K562 (cell line): ENCODE data around the gene APBA2. TPM values are rescaled to one million over a fixed set of nuclear protein-coding genes. Genes with fewer than 3 reads are reported as not detected.

Experiments
- ATAC-seq: fragments of 200-7000 bp; cut with Tn5 transposase; 3 replicates; pipeline ENCODE4 v1.9.1; 2020; ENCODE audit warnings: moderate library complexity
- BruUV-seq: library from RNA; stranded (reverse); fragments of 400-500 nt; replicated peaks from 2 replicates; lab custom pipeline; 2021; lab: Mats Ljungman, UMichigan
- CTCF ChIA-PET: fragments of 300-600 bp; formaldehyde crosslinking; extraction: SDS; loops from one replicate; lab custom pipeline; 2021; ENCODE audit warnings: low intra/inter-chr PET ratio; lab: Yijun Ruan, JAX
- POLR2A ChIA-PET: fragments of 300-600, 350-650 bp; sonication (Branson Sonifier 250); formaldehyde crosslinking; extraction: SDS; loops from one replicate; lab custom pipeline; 2021; ENCODE audit warnings: antibody characterized with exemption, inconsistent platforms; lab: Yijun Ruan, JAX
- DNase-seq, 4 experiments: peaks; one replicate each; pipeline versions ENCODE4 v3.0.0 to v3.0.0-alpha.2; 2011 to 2018; ENCODE audit warnings: low spot score in 3 of 4, mixed read lengths in 3 of 4; ENCODE audit errors: extremely low read depth in 1 of 4
- FAIRE-seq: peaks from 2 replicates; lab custom pipeline; 2011; peaks lifted over from hg19 to GRCh38; lab: Jason Lieb, UNC
- H2AFZ ChIP-seq: 2 replicates; pipeline ENCODE4 v1.6.0; 2011; ENCODE audit warnings: low read depth, low read length, control low read depth, inconsistent platforms
- H3K27ac ChIP-seq: fragments of 200-600 bp; 3 replicates; pipeline ENCODE4 v1.8.0; 2011; ENCODE audit warnings: low read depth, mild to moderate bottlenecking, control low read depth, inconsistent platforms, low read length, moderate library complexity, mixed read lengths; ENCODE audit errors: extremely low read depth
- H3K27me3 ChIP-seq, 2 experiments: fragments of 300-600 bp in 1 of 2; 2 replicates in 1 of 2; 3 replicates in 1 of 2; pipeline versions ENCODE4 v1.6.0 to v1.8.0; 2011; ENCODE audit warnings: inconsistent platforms in 2 of 2, low read length in 2 of 2, mild to moderate bottlenecking in 1 of 2, mixed read lengths in 1 of 2, moderate library complexity in 1 of 2; ENCODE audit not compliant: control insufficient read depth in 2 of 2, insufficient read depth in 2 of 2
- H3K36me3 ChIP-seq: fragments of 300-600 bp; 3 replicates; pipeline ENCODE4 v1.8.0; 2011; ENCODE audit warnings: mild to moderate bottlenecking, low read length, inconsistent platforms; ENCODE audit not compliant: control insufficient read depth, insufficient read depth
- H3K4me1 ChIP-seq, 2 experiments: fragments of 200-600 bp in 1 of 2; replicated peaks in 1 of 2; 2 replicates in 1 of 2; 3 replicates in 1 of 2; pipeline versions ENCODE4 v1.5.1 to v1.8.0; 2011; ENCODE audit warnings: inconsistent platforms in 2 of 2, low read length in 2 of 2, mild to moderate bottlenecking in 1 of 2, mixed read lengths in 1 of 2, moderate library complexity in 1 of 2; ENCODE audit not compliant: control insufficient read depth in 2 of 2, insufficient read depth in 2 of 2
- H3K4me2 ChIP-seq: 2 replicates; pipeline ENCODE4 v1.6.1; 2011; ENCODE audit warnings: low read length, control low read depth, inconsistent platforms, mixed read lengths; ENCODE audit not compliant: insufficient read depth
- H3K4me3 ChIP-seq: fragments of 200-600 bp; sonication (generic), shearing (Covaris generic); 2 replicates; pipeline ENCODE4 v1.5.1; 2016; ENCODE audit warnings: control low read depth, inconsistent platforms
- H3K79me2 ChIP-seq: fragments of 200-600 bp; 3 replicates; pipeline ENCODE4 v1.8.0; 2011; ENCODE audit warnings: low read length, inconsistent platforms; ENCODE audit not compliant: control insufficient read depth, insufficient read depth
- H3K9ac ChIP-seq, 2 experiments: 2 replicates each; pipeline versions ENCODE4 v1.6.0 to v1.6.1; 2011; ENCODE audit warnings: low read depth in 2 of 2, low read length in 2 of 2, control low read depth in 1 of 2, inconsistent platforms in 1 of 2, mild to moderate bottlenecking in 1 of 2, mixed read lengths in 1 of 2; ENCODE audit not compliant: insufficient read depth in 1 of 2
- H3K9me1 ChIP-seq: one replicate; pipeline ENCODE4 v1.6.0; 2011; ENCODE audit warnings: inconsistent platforms, mild to moderate bottlenecking, low read length, moderate library complexity; ENCODE audit not compliant: control insufficient read depth, insufficient read depth
- H3K9me3 ChIP-seq: replicated peaks from 2 replicates; pipeline ENCODE4 v1.5.1; 2011; ENCODE audit warnings: low read depth, low read length, inconsistent platforms; ENCODE audit not compliant: control insufficient read depth, insufficient read depth
- H4K20me1 ChIP-seq: replicated peaks from 2 replicates; pipeline ENCODE4 v1.6.1; 2011; ENCODE audit warnings: low read length, inconsistent platforms, mixed read lengths; ENCODE audit not compliant: control insufficient read depth, insufficient read depth
- BRF1 ChIP-seq: IDR thresholded peaks from 3 replicates; pipeline ENCODE4 v1.6.1; 2011; ENCODE audit warnings: borderline replicate concordance, mild to moderate bottlenecking; ENCODE audit not compliant: insufficient read length; ENCODE audit errors: extremely low read depth
- ERF ChIP-seq: fragments of 450-650 bp; formaldehyde crosslinking; IDR thresholded peaks from 2 replicates; pipeline ENCODE4 v1.4.0; 2020; ENCODE audit warnings: mild to moderate bottlenecking, mixed read lengths
- GATAD2B ChIP-seq: fragments of 450-650 bp; IDR thresholded peaks from 2 replicates; pipeline ENCODE4 v1.6.1; 2017; ENCODE audit warnings: mild to moderate bottlenecking, borderline replicate concordance
- HINFP ChIP-seq: fragments of 450-650 bp; conservative IDR thresholded peaks from 2 replicates; pipeline ENCODE4 v1.6.1; 2016; ENCODE audit warnings: missing genetic modification characterization, low read depth, mild to moderate bottlenecking, control low read depth, missing compliant biosample characterization
- JUN ChIP-seq, 2 experiments: sonication (generic) in 1 of 2; formaldehyde crosslinking in 1 of 2; IDR thresholded peaks; 2 replicates each; pipeline versions ENCODE4 v1.6.1 to v1.8.0; 2012 to 2022; ENCODE audit warnings: borderline replicate concordance in 2 of 2, mild to moderate bottlenecking in 2 of 2, improper control_type of control experiment in 1 of 2, low read depth in 1 of 2, low read length in 1 of 2, missing genetic modification reagents in 1 of 2
- MXI1 ChIP-seq: IDR thresholded peaks from 2 replicates; pipeline ENCODE4 v1.6.1; 2011; ENCODE audit warnings: low read depth, mild to moderate bottlenecking, improper control_type of control experiment, low read length
- NCOR1 ChIP-seq: fragments of 450-650 bp; IDR thresholded peaks from 2 replicates; pipeline ENCODE4 v1.6.1; 2016; ENCODE audit warnings: mild to moderate bottlenecking, moderate library complexity
- POLR2H ChIP-seq: IDR thresholded peaks from 2 replicates; pipeline ENCODE4 v1.6.1; 2016; ENCODE audit warnings: missing genetic modification characterization, low read depth, mild to moderate bottlenecking, control low read depth, missing compliant biosample characterization, moderate library complexity
- RBM25 ChIP-seq: fragments of 200-400 bp; formaldehyde crosslinking; IDR thresholded peaks from 2 replicates; pipeline ENCODE4 v1.6.1; 2018; ENCODE audit warnings: low read length, low read depth, moderate library complexity; ENCODE audit not compliant: severe bottlenecking
- RBM39 ChIP-seq: fragments of 200-400 bp; formaldehyde crosslinking; optimal IDR thresholded peaks from 2 replicates; pipeline ENCODE3; 2018; ENCODE audit warnings: low read depth, low read length
- SREBF2 ChIP-seq: sonication (generic); formaldehyde crosslinking; IDR thresholded peaks from 2 replicates; pipeline ENCODE4 v1.4.0; 2020; ENCODE audit warnings: mild to moderate bottlenecking, missing genetic modification reagents
- SRF ChIP-seq, 2 experiments: fragments of 250-450, 450-650 bp in 1 of 2; sonication (Bioruptor Pico) in 1 of 2; sonication (generic) in 1 of 2; formaldehyde crosslinking; IDR thresholded peaks; 2 replicates each; pipeline versions ENCODE4 v1.5.0 to v1.5.1; 2020 to 2022; ENCODE audit warnings: mild to moderate bottlenecking in 1 of 2, missing genetic modification reagents in 1 of 2
- TAL1 ChIP-seq: fragments of 450-650 bp; IDR thresholded peaks from 2 replicates; pipeline ENCODE4 v1.6.1; 2016; ENCODE audit warnings: mild to moderate bottlenecking
- ZBTB17 ChIP-seq: fragments of 450-650 bp; formaldehyde crosslinking; IDR thresholded peaks from 2 replicates; pipeline ENCODE4 v1.4.0; 2020; ENCODE audit warnings: mild to moderate bottlenecking
- ZNF583 ChIP-seq: fragments of 250-450 bp; sonication (Bioruptor Pico); IDR thresholded peaks from 2 replicates; pipeline ENCODE4 v1.4.0; 2020
- ZNF766 ChIP-seq: fragments of 200-800 bp; sonication (Bioruptor generic); conservative IDR thresholded peaks from 2 replicates; pipeline ENCODE4 v1.6.1; 2016; ENCODE audit warnings: missing genetic modification characterization, missing compliant biosample characterization
- WGBS: fragments of 100-300 bp; shearing (Covaris generic); methylation state at CpG from one replicate; pipeline ENCODE4 v1.1.6; 2016; ENCODE audit warnings: low coverage, mixed read lengths; ENCODE audit not compliant: insufficient coverage; ENCODE audit errors: missing lambda C conversion rate; 5-methylcytosine and 5-hydroxymethylcytosine counted together
- in situ Hi-C: fragments of 300-500 bp; cut with MboI; formaldehyde crosslinking; loops from 4 replicates; pipeline ENCODE4 v1.15.0; 2018; ENCODE audit warnings: inconsistent platforms, mixed read lengths
- intact Hi-C: fragments of 100-400 bp; cut with micrococcal nuclease; formaldehyde crosslinking; loops from 2 replicates; pipeline ENCODE4 v1.14.2; 2022
- polyA plus RNA-seq, 8 experiments: library from polyadenylated mRNA; depleted of rRNA in 4 of 8; stranded (reverse) in 5 of 8; unstranded in 3 of 8; fragments of >200 nt; fragmentation: Nextera tagmentation in 2 of 8; fragmentation: Illumina TruSeq in 1 of 8; extraction: Ambion mirVana in 2 of 8; extraction: Trizol in 1 of 8; gene quantifications; 2 replicates each; pipeline versions ENCODE4 v1.2.1 to v1.2.3, GENCODE V29; 2011 to 2014; ENCODE audit warnings: inconsistent platforms in 1 of 8, missing spikeins in 1 of 8
- total RNA-seq, 7 experiments: library from RNA; depleted of rRNA in 6 of 7; stranded (reverse); fragments of >200 nt in 6 of 7; fragmentation: Illumina TruSeq in 2 of 7; extraction: Trizol in 2 of 7; gene quantifications; 2 replicates each; pipeline versions ENCODE4 v1.2.1 to v1.2.3, GENCODE V29; 2011 to 2021; ENCODE audit warnings: low replicate concordance in 1 of 7

APBA2 gene
- total and polyA plus RNA-seq, 9 of the 15 experiments (the other 6 are each of a cell fraction or from before 2014, with no cell fraction given) = 0.24 to 40.9 (median 25.2) TPM

- WGBS = under 1% methylated on average over 8 of the region's 8 CpGs
- FAIRE-seq = no peak
- Histone ChIP-seq H3K27me3 (peaks cover 45 to 56% of the 10 kb centered on the region in 2 experiments), H2AFZ (no peak overlapping the region), H3K4me2 (no peak overlapping the region), H3K36me3 (no peaks in the 10 kb centered on the region), H3K9me1 (no peaks in the 10 kb centered on the region), H4K20me1 (peaks cover 17% of the 10 kb centered on the region), H3K4me1 (peaks cover 0 to 7% of the 10 kb centered on the region in 2 experiments; a peak in 2 of 5 replicates), H3K9ac (no peak overlapping the region), H3K9me3 (no peaks in the 10 kb centered on the region), H3K79me2 (no peaks in the 10 kb centered on the region), H3K27ac (no peak overlapping the region), H3K4me3 (no peak overlapping the region)
- ChIA-PET CTCF (no interaction called here), POLR2A (no interaction called here)
- TF ChIP-seq RBM39 (no peak), BRF1 (no peak), NCOR1 (no peak), SREBF2 (CRISPR knock-in tag) (no peak), JUN (IDR thresholded peaks at IDR 0.05; ENCODE audit: borderline replicate concordance, low read depth, low read length) (no peak), JUN (CRISPR knock-in tag; IDR thresholded peaks at IDR 0.05; ENCODE audit: borderline replicate concordance) (no peak), ZNF766 (CRISPR knock-in tag) (no peak), RBM25 (no peak), POLR2H (no peak), ZBTB17 (no peak), HINFP (tag) (no peak), GATAD2B (no peak), TAL1 (no peak), SRF (CRISPR knock-in tag; IDR thresholded peaks at IDR 0.05) (no peak), ZNF583 (CRISPR knock-in tag) (no peak), MXI1 (no peak), ERF (no peak)
- no peak for DNase-seq
- in situ Hi-C loops = no loop called here
- intact Hi-C loops = no loop called here
- ATAC-seq = no peak
- BruUV-seq = no TSS peak
Measured at GRCh38 chr15:29142129-29142747, 256.5 kb downstream of the APBA2 start.
